Ishikawa (cell line): Measurements from ENCODE around the gene DUSP15.

Experiments
- CEBPB ChIP-seq: IDR thresholded peaks from 2 replicates; pipeline ENCODE4 v1.6.1; 2012
- CREB1 ChIP-seq: IDR thresholded peaks from 2 replicates; pipeline ENCODE4 v1.6.1; 2012; ENCODE audit warnings: low read depth
- EGR1 ChIP-seq: IDR thresholded peaks from 2 replicates; pipeline ENCODE4 v1.6.1; 2012
- EP300 ChIP-seq: IDR thresholded peaks from 2 replicates; pipeline ENCODE4 v1.6.1; 2012; ENCODE audit warnings: borderline replicate concordance
- FOXM1 ChIP-seq: IDR thresholded peaks from 2 replicates; pipeline ENCODE4 v1.6.1; 2012; ENCODE audit warnings: low read depth, borderline replicate concordance
- MAX ChIP-seq: IDR thresholded peaks from 2 replicates; pipeline ENCODE4 v1.6.1; 2012
- NFIC ChIP-seq: IDR thresholded peaks from 2 replicates; pipeline ENCODE4 v1.6.1; 2012
- RAD21 ChIP-seq: IDR thresholded peaks from 2 replicates; pipeline ENCODE4 v1.6.1; 2012; ENCODE audit warnings: low read depth
- REST ChIP-seq: IDR thresholded peaks from 2 replicates; pipeline ENCODE4 v1.6.1; 2012; ENCODE audit warnings: low read depth, mild to moderate bottlenecking
- TAF1 ChIP-seq: IDR thresholded peaks from 2 replicates; pipeline ENCODE4 v1.6.1; 2012; ENCODE audit warnings: low read depth, mild to moderate bottlenecking
- TCF12 ChIP-seq: IDR thresholded peaks from 2 replicates; pipeline ENCODE4 v1.6.1; 2012; ENCODE audit warnings: low read depth
- TEAD4 ChIP-seq: IDR thresholded peaks from 2 replicates; pipeline ENCODE4 v1.6.1; 2012
- USF1 ChIP-seq: IDR thresholded peaks from 2 replicates; pipeline ENCODE4 v1.6.1; 2012
- YY1 ChIP-seq: IDR thresholded peaks from 2 replicates; pipeline ENCODE4 v1.6.1; 2012; ENCODE audit warnings: low read depth
- ZBTB7A ChIP-seq: IDR thresholded peaks from 2 replicates; pipeline ENCODE4 v1.6.1; 2012; ENCODE audit warnings: low read depth

Gene DUSP15

GRCh38 chr20:31824125-31824485, 46.2 kb downstream of the DUSP15 start:
- TF ChIP-seq TCF12 (no peak), EP300 (no peak), MAX (no peak), REST (no peak), CEBPB (no peak), TAF1 (no peak), USF1 (no peak), NFIC (no peak), CREB1 (no peak), ZBTB7A (no peak), RAD21 (no peak), YY1 (no peak)

- TF ChIP-seq USF1 (no peak), CEBPB (no peak), CREB1 (no peak), REST (no peak), TCF12 (no peak), EP300 (no peak), NFIC (no peak)
Measured at GRCh38 chr20:31823360-31824124, 46.8 kb downstream of the DUSP15 start.

- peak; percentile 90 for TF ChIP-seq NFIC
- TF ChIP-seq USF1: no peak
- TF ChIP-seq YY1: no peak
- no peak for TF ChIP-seq MAX
- TF ChIP-seq EP300: peak; percentile 79; the same call in 1 of the 2 replicates
- peak; percentile 89 for TF ChIP-seq TCF12
- TF ChIP-seq TAF1: no peak
- peak; percentile 96 for TF ChIP-seq RAD21
Measured at GRCh38 chr20:31822421-31823330, 47.7 kb downstream of the DUSP15 start.

GRCh38 chr20:31821427-31821826, 48.9 kb downstream of the DUSP15 start:
- TF ChIP-seq NFIC: peak; percentile 50
- no peak for TF ChIP-seq MAX
- TF ChIP-seq CEBPB: no peak
- TF ChIP-seq CREB1: no peak

- TF ChIP-seq FOXM1 (no peak), EGR1 (no peak), TEAD4 (no peak), RAD21 (no peak), REST (no peak), ZBTB7A (no peak), CREB1 (no peak), USF1 (no peak), NFIC (no peak), CEBPB (no peak), TCF12 (no peak), TAF1 (no peak)
Measured at GRCh38 chr20:31820228-31820627, 50.1 kb downstream of the DUSP15 start.
